Neural crest cell (in vitro differentiated cells): ENCODE data around the gene PCGF3. TPM values are rescaled to one million over a fixed set of nuclear protein-coding genes. Genes with fewer than 3 reads are reported as not detected.
"Not testable (repeated sequence)": the region's sequence is repeated elsewhere in the genome, so short reads cannot be mapped to it uniquely, and the experiment has no call there.

Experiments
- DNase-seq: peaks from one replicate; pipeline ENCODE4 v3.0.0; 2021; ENCODE audit warnings: low read depth, mixed read lengths, low spot score
- H3K27ac Mint-ChIP-seq: one replicate; pipeline ENCODE4 v1.8.0; 2021; ENCODE audit warnings: mild to moderate bottlenecking, mixed read lengths; ENCODE audit not compliant: unreplicated experiment
- H3K27me3 Mint-ChIP-seq: 2 replicates; pipeline ENCODE4 v1.8.0; 2021; ENCODE audit warnings: low read depth, mild to moderate bottlenecking, mixed read lengths
- H3K36me3 Mint-ChIP-seq: 2 replicates; pipeline ENCODE4 v1.8.0; 2021; ENCODE audit warnings: low read depth, mild to moderate bottlenecking, mixed read lengths
- H3K4me1 Mint-ChIP-seq: 2 replicates; pipeline ENCODE4 v1.8.0; 2021; ENCODE audit warnings: mixed read lengths
- H3K4me3 Mint-ChIP-seq: one replicate; pipeline ENCODE4 v1.8.0; 2021; ENCODE audit warnings: mild to moderate bottlenecking, mixed read lengths
- H3K9me3 Mint-ChIP-seq: 2 replicates; pipeline ENCODE4 v1.8.0; 2021; ENCODE audit warnings: mixed read lengths
- CTCF ChIP-seq: fragments of 200-600 bp; sonication (generic); conservative IDR thresholded peaks from 2 replicates; pipeline ENCODE4 v1.5.0; 2021; ENCODE audit warnings: antibody characterized with exemption, mild to moderate bottlenecking
- total RNA-seq: library from RNA; stranded (reverse); gene quantifications from 2 replicates; pipeline ENCODE4 v1.2.1, GENCODE V29; 2021

Gene PCGF3
- total RNA-seq, 1 donor from 2014 or later = 58.5 TPM

DNA sequence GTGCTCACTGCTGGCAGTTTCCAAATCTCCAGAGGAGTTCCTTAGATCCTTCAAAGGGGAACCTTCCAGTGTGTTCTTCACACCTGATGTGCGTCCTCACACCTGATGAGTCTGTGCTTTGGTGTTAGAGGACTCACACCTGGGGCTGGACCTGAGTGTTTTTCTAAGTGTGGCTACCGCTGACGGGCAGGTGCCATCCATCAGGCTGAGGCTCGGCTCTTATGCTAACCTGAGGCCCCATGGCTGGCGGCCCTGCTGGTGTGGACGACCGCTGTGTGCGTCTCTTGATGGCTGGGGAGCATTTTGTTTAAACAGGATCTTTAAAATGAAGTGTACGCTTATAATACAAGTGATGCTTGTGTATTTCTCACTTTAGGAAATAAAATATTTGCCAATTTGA lies 28.4 kb downstream of the PCGF3 start:
- H3K9me3 Mint-ChIP-seq = no peaks in the 10 kb centered on the region
- H3K27me3 Mint-ChIP-seq = no peaks in the 10 kb centered on the region

GRCh38 chr4:734951-735350 lies 29.3 kb downstream of the PCGF3 start:
- no peak for DNase-seq
- TF ChIP-seq CTCF = no peak
- no peak overlapping the region for H3K27ac Mint-ChIP-seq
- H3K4me1 Mint-ChIP-seq = no peaks in the 10 kb centered on the region
- H3K36me3 Mint-ChIP-seq = peaks cover 21% of the 10 kb centered on the region
- H3K9me3 Mint-ChIP-seq = no peaks in the 10 kb centered on the region
- no peaks in the 10 kb centered on the region for H3K27me3 Mint-ChIP-seq
- H3K4me3 Mint-ChIP-seq = no peak overlapping the region

More for the DNA sequence above, 28.4 kb downstream of the PCGF3 start:
- peaks cover 21% of the 10 kb centered on the region for H3K36me3 Mint-ChIP-seq
- no peaks in the 10 kb centered on the region for H3K4me1 Mint-ChIP-seq
- no peak overlapping the region for H3K27ac Mint-ChIP-seq
- no peak for TF ChIP-seq CTCF
- no peak for DNase-seq
- H3K4me3 Mint-ChIP-seq = no peak overlapping the region

DNA sequence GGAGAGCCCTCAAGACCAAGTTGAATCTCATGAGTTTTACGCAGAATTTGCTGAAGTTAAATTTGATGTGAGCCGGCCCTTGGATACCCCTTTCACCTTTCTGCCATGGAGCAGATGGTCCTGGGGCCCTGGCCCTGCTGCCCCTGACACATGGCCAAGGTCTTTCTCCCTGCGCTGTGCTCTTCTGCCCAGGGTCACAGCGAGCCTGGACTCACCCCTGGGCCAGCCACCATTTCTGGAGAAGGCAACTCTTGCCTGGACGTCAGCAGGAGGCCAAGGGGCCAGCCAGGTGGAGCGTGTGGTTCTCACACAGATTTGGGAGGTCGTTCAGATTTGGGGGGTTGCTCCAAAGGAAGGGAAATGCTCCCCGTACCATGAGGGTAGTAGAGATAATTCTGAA lies 30.0 kb downstream of the PCGF3 start:
- Mint-ChIP-seq H3K9me3 (no peaks in the 10 kb centered on the region), H3K27me3 (no peaks in the 10 kb centered on the region), H3K4me3 (no peak overlapping the region), H3K4me1 (no peaks in the 10 kb centered on the region), H3K36me3 (peaks cover 20% of the 10 kb centered on the region), H3K27ac (no peak overlapping the region)
- no peak for TF ChIP-seq CTCF
- no peak for DNase-seq

- H3K4me3 Mint-ChIP-seq, H3K9me3 Mint-ChIP-seq, H3K27ac Mint-ChIP-seq, H3K27me3 Mint-ChIP-seq, DNase-seq, H3K4me1 Mint-ChIP-seq: not testable (repeated sequence)
- H3K36me3 Mint-ChIP-seq = peaks cover 17% of the 10 kb centered on the region
Measured at GRCh38 chr4:736561-736960, 30.9 kb downstream of the PCGF3 start.

- Mint-ChIP-seq H3K27me3 (no peaks in the 10 kb centered on the region), H3K36me3 (peaks cover 13% of the 10 kb centered on the region), H3K27ac (no peak overlapping the region), H3K4me3 (no peak overlapping the region), H3K9me3 (no peaks in the 10 kb centered on the region), H3K4me1 (no peaks in the 10 kb centered on the region)
- no peak for DNase-seq
- TF ChIP-seq CTCF = no peak
Measured at GRCh38 chr4:738781-739280, 33.2 kb downstream of the PCGF3 start.

DNA sequence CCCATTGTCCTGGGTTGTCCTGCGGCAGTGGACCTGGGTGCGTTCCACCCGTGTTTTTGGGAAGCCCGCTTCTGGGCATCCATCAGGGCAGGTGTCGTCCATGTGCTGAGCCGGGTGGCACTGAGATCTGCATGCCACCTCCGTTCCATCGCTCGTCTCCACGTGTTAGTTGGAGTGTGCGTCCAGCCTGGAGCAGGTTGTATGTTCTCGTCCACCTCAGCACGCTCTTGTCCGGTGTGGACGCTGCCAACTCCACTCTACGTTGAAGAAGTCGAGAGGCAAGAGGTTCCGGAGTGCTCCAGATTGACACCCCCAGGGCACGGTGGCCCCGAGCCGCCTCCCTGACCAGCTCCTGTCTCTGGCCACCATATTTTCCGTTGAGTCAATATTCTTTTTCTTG lies 33.9 kb downstream of the PCGF3 start:
- no peak for TF ChIP-seq CTCF
- Mint-ChIP-seq H3K36me3 (peaks cover 16% of the 10 kb centered on the region), H3K4me1 (no peaks in the 10 kb centered on the region), H3K9me3 (no peaks in the 10 kb centered on the region), H3K27ac (no peak overlapping the region), H3K27me3 (no peaks in the 10 kb centered on the region), H3K4me3 (no peak overlapping the region)
- no peak for DNase-seq
